Spleen (tissue), 11 donors: ENCODE data around the gene SLC16A3. TPM values are rescaled to one million over a fixed set of nuclear protein-coding genes. Genes with fewer than 3 reads are reported as not detected.
A peak's percentile ranks its signal among the peaks of the same experiment; 100 is the strongest.
"Not testable (repeated sequence)": the region's sequence is repeated elsewhere in the genome, so short reads cannot be mapped to it uniquely, and the experiment has no call there.

ENCODE experiments used
- DNase-seq: peaks from one replicate; pipeline ENCODE4 v3.0.0-alpha.2; 2020
- H3K27ac ChIP-seq, 8 donors: fragments of 200-600 bp; sonication (generic) in 7 of 8; 1 replicate in 4 of 8; 2 replicates in 4 of 8; pipeline versions ENCODE4 v1.5.0 to v1.8.0; 2016 to 2021; ENCODE audit warnings: inconsistent platforms in 4 of 8, mild to moderate bottlenecking in 4 of 8, moderate library complexity in 1 of 8
- H3K27me3 ChIP-seq, 7 donors: fragments of 200-600 bp; sonication (generic) in 6 of 7; replicated peaks in 1 of 7; 1 replicate in 4 of 7; 2 replicates in 3 of 7; pipeline versions ENCODE4 v1.5.0 to v1.8.0; 2016 to 2021; ENCODE audit warnings: inconsistent platforms in 3 of 7, mild to moderate bottlenecking in 1 of 7
- H3K36me3 ChIP-seq, 6 donors: fragments of 200-600 bp; sonication (generic) in 5 of 6; 1 replicate in 4 of 6; 2 replicates in 2 of 6; pipeline versions ENCODE4 v1.5.0 to v1.8.0; 2016 to 2021; ENCODE audit warnings: inconsistent platforms in 2 of 6
- H3K4me1 ChIP-seq, 6 donors: fragments of 200-600 bp; sonication (generic) in 5 of 6; 1 replicate in 3 of 6; 2 replicates in 3 of 6; pipeline versions ENCODE4 v1.5.0 to v1.8.0; 2016 to 2021; ENCODE audit warnings: inconsistent platforms in 3 of 6
- H3K4me3 ChIP-seq, 8 donors: fragments of 200-600 bp; sonication (generic) in 7 of 8; 1 replicate in 4 of 8; 2 replicates in 4 of 8; pipeline versions ENCODE4 v1.5.0 to v1.8.0; 2016 to 2021; ENCODE audit warnings: inconsistent platforms in 4 of 8, mild to moderate bottlenecking in 4 of 8, moderate library complexity in 2 of 8
- H3K9me3 ChIP-seq, 8 donors: fragments of 200-600 bp; sonication (generic) in 7 of 8; 1 replicate in 4 of 8; 2 replicates in 4 of 8; pipeline versions ENCODE4 v1.5.0 to v1.8.0; 2016 to 2021; ENCODE audit warnings: inconsistent platforms in 4 of 8
- POLR2A ChIP-seq, 3 donors: fragments of 450-650 bp; IDR thresholded peaks; one replicate each; pipeline ENCODE4 v1.5.1; 2017; ENCODE audit warnings: antibody characterized with exemption in 3 of 3, mild to moderate bottlenecking in 1 of 3
- POLR2AphosphoS5 ChIP-seq, 3 donors: sonication (generic); formaldehyde crosslinking; IDR thresholded peaks; one replicate each; pipeline ENCODE4 v1.5.1; 2017; ENCODE audit warnings: antibody characterized with exemption in 3 of 3
- WGBS, 5 donors: extraction: QIAGEN DNeasy Blood & Tissue Kit in 3 of 5; methylation state at CpG; one replicate each; pipeline versions ENCODE4 v1.1.5 to v1.1.7; 2013 to 2018; 5-methylcytosine and 5-hydroxymethylcytosine counted together
- intact Hi-C: fragments of 100-400 bp; cut with DNase I; formaldehyde crosslinking; loops from one replicate; pipeline ENCODE4 v1.15.0; 2023; ENCODE audit warnings: low total_unique reads
- polyA plus RNA-seq, 3 donors: library from polyadenylated mRNA; stranded (reverse); fragments of 200-250 nt; gene quantifications; one replicate each; pipeline ENCODE4 v1.2.1, GENCODE V29; 2013
- total RNA-seq, 7 donors: library from RNA; depleted of rRNA in 3 of 7; stranded (reverse); fragments of >200 nt in 3 of 7; fragmentation: NEBNext Ultra II Directional in 4 of 7; extraction: Animal tissue kit (Norgen Biotek cat#: 25700) in 4 of 7; gene quantifications; one replicate each; pipeline versions ENCODE4 v1.1.0 to v1.2.1, GENCODE V29; 2016 to 2021
- TF ChIP-seq, protein P1 (sequence below), 11 experiments: fragments of 200-600 bp in 7 of 11; fragments of 450-650 bp in 4 of 11; sonication (generic) in 4 of 11; IDR thresholded peaks in 8 of 11; conservative IDR thresholded peaks in 3 of 11; 1 replicate in 7 of 11; 2 replicates in 4 of 11; pipeline versions ENCODE4 v1.4.0 to v1.8.0; 2016 to 2021; ENCODE audit warnings: antibody characterized with exemption in 11 of 11, inconsistent platforms in 4 of 11, mild to moderate bottlenecking in 1 of 11
- donor health status: healthy with polysubstance abuse.
- donor health status: DM: no; HTN: no; CAD: no; lungs with moderate emphysema.
- donor health status: DM: no; HTN: no; CAD: no.
- donor health status: Bipolar disorder and iron deficiency.
- donor health status: healthy.
- donor health status: DM: no; HTN: no; CAD: no.
- donor health status: DM: yes; HTN: yes; CAD: no.

SLC16A3 gene
- total and polyA plus RNA-seq, 10 donors = 11.1 to 185 (median 74.0) TPM

- H3K27me3 ChIP-seq = no peaks in the 10 kb centered on the region
- H3K4me1 ChIP-seq = peaks cover 0 to 44% (median 5%) of the 10 kb centered on the region in 6 donors
- WGBS, 5 donors = 93 to 99% (median 97%) methylated on average over 12 of the region's 12 CpGs
- peaks cover 30 to 100% (median 83%) of the 10 kb centered on the region in 6 donors for H3K36me3 ChIP-seq
- intact Hi-C loops = no loop called here
- H3K4me3 ChIP-seq = no peak overlapping the region
- no peaks in the 10 kb centered on the region for H3K9me3 ChIP-seq
- peak overlapping the region in 1 of 8 donors; percentile 16 for H3K27ac ChIP-seq
- no peak for DNase-seq
- TF ChIP-seq, protein P1, sequence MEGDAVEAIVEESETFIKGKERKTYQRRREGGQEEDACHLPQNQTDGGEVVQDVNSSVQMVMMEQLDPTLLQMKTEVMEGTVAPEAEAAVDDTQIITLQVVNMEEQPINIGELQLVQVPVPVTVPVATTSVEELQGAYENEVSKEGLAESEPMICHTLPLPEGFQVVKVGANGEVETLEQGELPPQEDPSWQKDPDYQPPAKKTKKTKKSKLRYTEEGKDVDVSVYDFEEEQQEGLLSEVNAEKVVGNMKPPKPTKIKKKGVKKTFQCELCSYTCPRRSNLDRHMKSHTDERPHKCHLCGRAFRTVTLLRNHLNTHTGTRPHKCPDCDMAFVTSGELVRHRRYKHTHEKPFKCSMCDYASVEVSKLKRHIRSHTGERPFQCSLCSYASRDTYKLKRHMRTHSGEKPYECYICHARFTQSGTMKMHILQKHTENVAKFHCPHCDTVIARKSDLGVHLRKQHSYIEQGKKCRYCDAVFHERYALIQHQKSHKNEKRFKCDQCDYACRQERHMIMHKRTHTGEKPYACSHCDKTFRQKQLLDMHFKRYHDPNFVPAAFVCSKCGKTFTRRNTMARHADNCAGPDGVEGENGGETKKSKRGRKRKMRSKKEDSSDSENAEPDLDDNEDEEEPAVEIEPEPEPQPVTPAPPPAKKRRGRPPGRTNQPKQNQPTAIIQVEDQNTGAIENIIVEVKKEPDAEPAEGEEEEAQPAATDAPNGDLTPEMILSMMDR (IDR thresholded peaks at IDR 0.05 in 8 of 11, conservative IDR thresholded peaks at IDR 0.05 in 3 of 11) = no peak
- TF ChIP-seq POLR2A (IDR thresholded peaks at IDR 0.05) (no peak), POLR2AphosphoS5 (IDR thresholded peaks at IDR 0.05) (no peak)
Observed at GRCh38 chr17:82253179-82253544, 24.3 kb downstream of the SLC16A3 start.

DNA sequence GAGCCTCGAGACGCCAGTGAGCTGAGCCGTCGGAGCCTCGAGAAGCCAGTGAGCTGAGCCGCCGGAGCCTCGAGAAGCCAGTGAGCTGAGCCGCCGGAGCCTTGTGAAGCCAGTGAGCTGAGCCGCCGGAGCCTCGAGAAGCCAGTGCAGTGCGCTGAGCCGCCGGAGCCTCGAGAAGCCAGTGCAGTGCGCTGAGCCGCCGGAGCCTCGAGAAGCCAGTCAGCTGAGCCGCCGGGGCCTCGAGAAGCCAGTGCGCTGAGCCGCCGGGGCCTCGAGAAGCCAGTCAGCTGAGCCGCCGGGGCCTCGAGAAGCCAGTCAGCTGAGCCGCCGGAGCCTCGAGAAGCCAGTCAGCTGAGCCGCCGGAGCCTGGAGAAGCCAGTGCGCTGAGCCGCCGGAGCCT, 25.3 kb downstream of the SLC16A3 start:
- 95 to 98% (median 97%) methylated on average over 20 to 39 of the region's 39 CpGs for WGBS, 5 donors

DNA sequence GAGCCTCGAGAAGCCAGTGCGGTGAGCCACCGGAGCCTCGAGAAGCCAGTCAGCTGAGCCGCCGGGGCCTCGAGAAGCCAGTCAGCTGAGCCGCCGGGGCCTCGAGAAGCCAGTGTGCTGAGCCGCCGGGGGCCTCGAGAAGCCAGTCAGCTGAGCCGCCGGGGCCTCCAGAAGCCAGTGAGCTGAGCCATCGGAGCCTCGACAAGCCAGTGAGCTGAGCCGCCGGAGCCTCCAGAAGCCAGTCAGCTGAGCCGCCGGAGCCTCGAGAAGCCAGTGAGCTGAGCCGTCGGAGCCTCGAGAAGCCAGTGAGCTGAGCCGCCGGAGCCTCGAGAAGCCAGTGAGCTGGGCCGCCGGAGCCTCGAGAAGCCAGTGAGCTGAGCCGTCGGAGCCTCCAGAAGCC, 25.9 kb downstream of the SLC16A3 start:
- Histone ChIP-seq H3K36me3 (peaks cover 18 to 100% (median 80%) of the 10 kb centered on the region in 6 donors), H3K4me1 (peaks cover 0 to 45% (median 2%) of the 10 kb centered on the region in 6 donors)
- H3K27ac ChIP-seq, intact Hi-C loops, H3K27me3 ChIP-seq, H3K9me3 ChIP-seq, DNase-seq, H3K4me3 ChIP-seq: not testable (repeated sequence)
- WGBS, 5 donors = 95 to 98% (median 97%) methylated on average over 28 to 33 of the region's 33 CpGs

More for the DNA sequence above, 25.3 kb downstream of the SLC16A3 start:
- H3K9me3 ChIP-seq, intact Hi-C loops, DNase-seq, H3K4me3 ChIP-seq, H3K27me3 ChIP-seq, H3K27ac ChIP-seq: not testable (repeated sequence)
- Histone ChIP-seq H3K4me1 (peaks cover 0 to 44% (median 2%) of the 10 kb centered on the region in 6 donors), H3K36me3 (peaks cover 22 to 100% (median 80%) of the 10 kb centered on the region in 6 donors)

DNA sequence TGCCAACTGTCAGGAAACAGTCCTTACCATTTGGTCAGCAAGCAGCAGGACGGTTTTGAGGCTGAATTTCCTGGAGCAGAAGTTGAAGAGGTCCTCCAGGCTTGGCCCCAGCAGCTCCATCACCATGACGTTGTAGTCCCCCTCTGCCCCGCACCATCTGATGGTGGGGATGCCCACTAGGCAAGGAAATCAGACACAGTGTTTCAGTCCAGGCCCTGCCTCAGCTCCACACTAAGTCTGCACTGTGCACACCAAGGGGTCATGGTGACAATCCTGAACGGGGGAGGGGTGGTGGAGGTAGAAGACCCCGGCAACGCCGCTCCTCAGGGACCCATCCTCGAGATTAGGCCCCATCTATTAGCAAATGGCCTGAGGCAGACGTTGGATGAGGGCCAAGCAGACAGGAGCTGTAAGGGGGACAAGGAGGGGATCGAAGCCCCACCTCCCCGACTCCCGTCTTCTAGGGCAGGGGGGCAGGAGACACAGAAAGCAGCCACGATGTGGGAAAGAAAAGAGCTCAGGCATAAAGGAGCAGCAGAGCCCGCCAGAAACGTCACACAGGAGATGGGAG, 26.6 kb downstream of the SLC16A3 start:
- Histone ChIP-seq H3K4me3 (no peak overlapping the region), H3K27me3 (no peaks in the 10 kb centered on the region), H3K9me3 (no peaks in the 10 kb centered on the region), H3K36me3 (peaks cover 18 to 100% (median 73%) of the 10 kb centered on the region in 6 donors), H3K4me1 (peaks cover 0 to 39% (median 2%) of the 10 kb centered on the region in 6 donors), H3K27ac (peak overlapping the region in 1 of 8 donors; percentile 45)
- TF ChIP-seq POLR2A (IDR thresholded peaks at IDR 0.05) (no peak), POLR2AphosphoS5 (IDR thresholded peaks at IDR 0.05) (peak; percentile 4 to 37 (median 37))
- TF ChIP-seq, protein P1 (IDR thresholded peaks at IDR 0.05 in 8 of 11, conservative IDR thresholded peaks at IDR 0.05 in 3 of 11) = no peak
- 85 to 93% (median 89%) methylated on average over 14 to 15 of the region's 15 CpGs for WGBS, 5 donors
- no peak for DNase-seq
- intact Hi-C loops = no loop called here

GRCh38 chr17:82256242-82256885, 27.5 kb downstream of the SLC16A3 start:
- WGBS, 5 donors = 91 to 96% (median 93%) methylated on average over 14 of the region's 14 CpGs
- H3K4me1 ChIP-seq = peaks cover 0 to 43% (median 2%) of the 10 kb centered on the region in 6 donors
- peaks cover 10 to 100% (median 73%) of the 10 kb centered on the region in 6 donors for H3K36me3 ChIP-seq
- no peaks in the 10 kb centered on the region for H3K9me3 ChIP-seq
- H3K27ac ChIP-seq = no peak overlapping the region
- H3K4me3 ChIP-seq = no peak overlapping the region
- TF ChIP-seq POLR2A (IDR thresholded peaks at IDR 0.05) (no peak), POLR2AphosphoS5 (IDR thresholded peaks at IDR 0.05) (no peak)
- TF ChIP-seq, protein P1 (IDR thresholded peaks at IDR 0.05 in 8 of 11, conservative IDR thresholded peaks at IDR 0.05 in 3 of 11) = no peak
- no peaks in the 10 kb centered on the region for H3K27me3 ChIP-seq
- no peak for DNase-seq
- intact Hi-C loops = no loop called here
